ENCODE measurements around the gene FHL3. TPM values are rescaled to one million over a fixed set of nuclear protein-coding genes. Genes with fewer than 3 reads are reported as not detected.
"Not testable (repeated sequence)": the region's sequence is repeated elsewhere in the genome, so short reads cannot be mapped to it uniquely, and the experiment has no call there.

Gene FHL3
- total RNA-seq, 1 donor from 2014 or later = 1.6 TPM

- DNase-seq (no peak), ATAC-seq (ENCODE audit: low read depth) (no peak)
- H3K4me1 Mint-ChIP-seq = peaks cover 8% of the 10 kb centered on the region
- ChIA-PET POLR2A (no interaction called here), CTCF (no interaction called here)
- H3K27me3 Mint-ChIP-seq = peaks cover 13% of the 10 kb centered on the region
- H3K9me3 Mint-ChIP-seq = no peaks in the 10 kb centered on the region
- TF ChIP-seq CTCF (IDR thresholded peaks at IDR 0.05) = no peak
- no peak overlapping the region for H3K27ac Mint-ChIP-seq
- no peaks in the 10 kb centered on the region for H3K36me3 Mint-ChIP-seq (ENCODE audit: low read depth)
- intact Hi-C loops (cut with micrococcal nuclease) = no loop called here
- no peak overlapping the region for H3K4me3 Mint-ChIP-seq
Measured at GRCh38 chr1:38034871-38035270, 29.6 kb upstream of the FHL3 start.

- H3K4me1 Mint-ChIP-seq = peaks cover 25% of the 10 kb centered on the region
- H3K9me3 Mint-ChIP-seq; H3K27ac Mint-ChIP-seq; H3K27me3 Mint-ChIP-seq; intact Hi-C loops (cut with micrococcal nuclease); DNase-seq; H3K4me3 Mint-ChIP-seq; H3K36me3 Mint-ChIP-seq (ENCODE audit: low read depth); ATAC-seq (ENCODE audit: low read depth): not testable (repeated sequence)
- ChIA-PET POLR2A (interaction anchor here (0.6 to 1.3 kb wide), 2 partner anchors 10 to 47 kb away, joined by 3 read pairs; no protein-coding TSS in a partner anchor), CTCF (interaction anchor here (1.1 kb wide), 1 partner anchor 555 kb away, joined by 3 read pairs; no protein-coding TSS in a partner anchor)
Measured at GRCh38 chr1:38032992-38033391, 27.7 kb upstream of the FHL3 start.

GRCh38 chr1:38031513-38031866 is 26.2 kb upstream of the FHL3 start:
- Mint-ChIP-seq H3K4me1 (peaks cover 39% of the 10 kb centered on the region), H3K36me3 (ENCODE audit: low read depth) (no peaks in the 10 kb centered on the region), H3K4me3 (no peak overlapping the region), H3K27me3 (peaks cover 2% of the 10 kb centered on the region), H3K27ac (no peak overlapping the region), H3K9me3 (no peaks in the 10 kb centered on the region)
- ChIA-PET CTCF (no interaction called here), POLR2A (no interaction called here)
- no peak for TF ChIP-seq CTCF (IDR thresholded peaks at IDR 0.05)
- no peak for ATAC-seq (ENCODE audit: low read depth)
- DNase-seq = no peak
- intact Hi-C loops (cut with micrococcal nuclease) = no loop called here

- no peaks in the 10 kb centered on the region for H3K9me3 Mint-ChIP-seq
- POLR2A ChIA-PET = interaction anchor here (0.6 to 1.9 kb wide), 6 partner anchors 16 to 1375 kb away, joined by 3 to 9 read pairs (median 4); partner anchors contain the start of gene POU3F1
- ATAC-seq (ENCODE audit: low read depth) (no peak), DNase-seq (no peak)
- no peak for TF ChIP-seq CTCF (IDR thresholded peaks at IDR 0.05)
- H3K4me1 Mint-ChIP-seq = peaks cover 39% of the 10 kb centered on the region
- no peak overlapping the region for H3K4me3 Mint-ChIP-seq
- H3K27me3 Mint-ChIP-seq = no peaks in the 10 kb centered on the region
- H3K36me3 Mint-ChIP-seq (ENCODE audit: low read depth) = peaks cover 3% of the 10 kb centered on the region
- intact Hi-C loops (cut with micrococcal nuclease) = loop anchor here (1.0 kb wide), 1 partner anchor 444 kb away; no protein-coding TSS in a partner anchor
- CTCF ChIA-PET = interaction anchor here (5.4 kb wide), 1 partner anchor 41 kb away, joined by 43 read pairs; no protein-coding TSS in a partner anchor
- H3K27ac Mint-ChIP-seq = peak overlapping the region; percentile 24
Measured at GRCh38 chr1:38030596-38031512, 25.5 kb upstream of the FHL3 start.

GRCh38 chr1:38029685-38030511 is 24.6 kb upstream of the FHL3 start:
- DNase-seq = peak; percentile 33
- peak overlapping the region; percentile 35 for H3K4me3 Mint-ChIP-seq

More at GRCh38 chr1:38029685-38030511, 24.6 kb upstream of the FHL3 start:
- ChIA-PET CTCF (interaction anchor here (0.7 to 5.4 kb wide), 4 partner anchors 7 to 42 kb away, joined by 3 to 43 read pairs (median 4); no protein-coding TSS in a partner anchor), POLR2A (interaction anchor here (0.6 to 1.9 kb wide), 7 partner anchors 17 to 1376 kb away, joined by 3 to 9 read pairs (median 3); partner anchors contain the start of gene POU3F1)
- Mint-ChIP-seq H3K9me3 (no peaks in the 10 kb centered on the region), H3K27me3 (no peaks in the 10 kb centered on the region), H3K4me1 (peaks cover 39% of the 10 kb centered on the region), H3K36me3 (ENCODE audit: low read depth) (peaks cover 12% of the 10 kb centered on the region), H3K27ac (peak overlapping the region; percentile 50)
- no peak for TF ChIP-seq CTCF (IDR thresholded peaks at IDR 0.05)
- intact Hi-C loops (cut with micrococcal nuclease) = loop anchor here (1.0 to 5.0 kb wide), 2 partner anchors 122 to 445 kb away; no protein-coding TSS in a partner anchor
- peak; percentile 64 for ATAC-seq (ENCODE audit: low read depth)
